Camera-type eye (tissue), 1 donor: ENCODE data around the gene FGFR3. TPM values are rescaled to one million over a fixed set of nuclear protein-coding genes. Genes with fewer than 3 reads are reported as not detected.

Experiments used
- total RNA-seq: library from RNA; depleted of rRNA; stranded (reverse); fragments of >200 nt; gene quantifications from one replicate; pipeline ENCODE4 v1.2.3, GENCODE V29; 2014

The FGFR3 gene
- 30.0 TPM for total RNA-seq

GRCh38 chr4:1792832-1793495, at the start of gene FGFR3:
Gene FGFR3 (plus strand): TSS chr4:1793293. CDS start chr4:1793935, 642 bp downstream.

GRCh38 chr4:1856071-1856942, 63.2 kb downstream of the FGFR3 start, which contains the start of gene LETM1:
Gene LETM1 (minus strand): TSS chr4:1856156. CDS start chr4:1855950, 206 bp downstream.

Other genes with a start within 250 kb of the FGFR3 start
- 4.1 TPM for gene FAM53A, start 109.0 kb upstream of the FGFR3 start, total RNA-seq
- gene SLBP, start 81.0 kb upstream of the FGFR3 start, total RNA-seq = 35.4 TPM
- 26.9 TPM for gene TMEM129, start 72.0 kb upstream of the FGFR3 start, total RNA-seq
- 17.2 TPM for gene TACC3, start 71.8 kb upstream of the FGFR3 start, total RNA-seq
- gene LETM1, start 62.9 kb downstream of the FGFR3 start, total RNA-seq = 36.3 TPM
- gene NSD2, start 78.1 kb downstream of the FGFR3 start, total RNA-seq = 121 TPM
- gene NELFA, start 215.7 kb downstream of the FGFR3 start, total RNA-seq = 41.3 TPM